GM15510 (cell line): ENCODE results near the gene GALNT17.

Source experiments
- POLR2A ChIP-seq: IDR thresholded peaks from 3 replicates; pipeline ENCODE4 v1.6.1; 2011; ENCODE audit warnings: borderline replicate concordance; ENCODE audit not compliant: insufficient read length; ENCODE audit errors: extremely low read depth

The GALNT17 gene

DNA sequence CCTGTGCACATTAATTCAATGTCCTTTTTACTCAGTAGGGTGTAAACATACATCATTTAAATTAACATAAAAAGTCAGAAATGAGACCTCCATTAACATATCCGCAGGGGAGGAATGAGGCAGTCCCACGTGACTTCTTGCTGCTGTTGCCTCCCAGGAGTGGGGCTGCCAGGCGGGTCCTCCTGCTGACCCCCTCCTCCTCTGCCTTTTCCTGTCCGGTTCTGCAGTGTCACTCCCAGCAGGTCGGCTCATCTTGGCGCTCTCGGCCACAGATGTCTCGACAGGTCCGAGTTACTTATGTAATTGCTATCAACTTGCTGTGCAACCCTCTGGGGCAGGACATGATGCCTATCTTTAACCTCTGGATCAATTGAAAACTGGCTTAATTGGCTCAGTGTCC lies 329.6 kb downstream of the GALNT17 start:
- TF ChIP-seq POLR2A = no peak

- TF ChIP-seq POLR2A = no peak
Measured at GRCh38 chr7:71465741-71466189, 333.8 kb downstream of the GALNT17 start.

GRCh38 chr7:71466448-71467145 lies 334.7 kb downstream of the GALNT17 start:
- no peak for TF ChIP-seq POLR2A

DNA sequence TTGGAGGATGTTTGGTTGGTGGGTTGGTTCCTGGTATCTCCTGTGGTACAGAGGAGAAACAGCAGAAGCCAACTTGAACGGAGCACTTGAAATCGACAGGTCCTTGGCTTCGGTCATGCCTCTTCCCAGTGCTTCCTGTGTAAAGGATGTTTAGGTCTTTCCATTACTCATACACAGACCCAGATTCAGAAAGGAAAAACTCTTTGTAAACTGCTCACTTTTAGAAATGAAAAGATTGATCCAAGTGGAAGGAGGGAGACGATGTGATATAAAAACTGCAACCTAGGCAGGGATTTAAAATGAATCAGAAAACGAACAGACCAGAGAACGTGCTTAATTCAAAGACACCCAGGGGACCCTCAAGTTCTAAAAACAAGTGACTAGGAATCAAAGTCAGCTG lies 338.4 kb downstream of the GALNT17 start:
- TF ChIP-seq POLR2A = no peak

DNA sequence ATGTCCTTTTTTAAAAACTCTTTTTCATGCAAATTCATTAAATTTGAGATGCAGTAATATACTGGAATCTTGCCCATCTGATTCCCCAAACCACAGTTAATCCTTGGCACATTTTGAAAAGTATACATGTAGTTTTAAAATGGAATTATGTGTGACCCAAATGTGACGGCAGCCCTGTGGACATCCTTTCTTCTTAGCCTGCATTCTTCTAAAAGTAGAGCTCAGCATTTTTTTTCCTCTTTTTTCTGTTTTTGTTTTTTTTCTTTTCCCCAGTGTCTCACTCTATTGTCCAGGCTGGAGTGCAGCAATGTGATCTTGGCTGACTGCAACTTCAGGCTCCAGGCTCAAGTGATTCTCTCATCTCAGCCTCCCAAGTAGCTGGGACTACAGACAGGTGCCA lies 338.9 kb downstream of the GALNT17 start:
- no peak for TF ChIP-seq POLR2A

DNA sequence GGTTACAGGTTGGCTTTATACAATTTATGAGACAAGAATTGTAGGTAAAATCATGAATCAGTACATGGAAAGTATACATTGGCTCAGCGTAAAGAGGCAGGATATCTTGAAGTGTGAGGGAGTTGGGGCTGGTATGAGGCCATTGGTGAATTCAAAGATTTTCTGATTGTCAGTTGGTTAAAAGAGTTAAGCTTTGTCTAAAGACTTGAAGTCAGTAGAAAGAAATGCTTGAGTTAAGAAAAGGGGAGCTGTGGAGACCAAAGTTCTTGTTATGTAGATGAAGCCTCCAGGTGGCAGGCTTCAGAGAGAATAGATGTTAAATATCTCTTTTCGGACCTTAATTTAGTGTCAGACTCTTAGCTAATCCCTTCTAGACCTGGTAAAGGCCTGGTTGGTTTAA lies 341.0 kb downstream of the GALNT17 start:
- no peak for TF ChIP-seq POLR2A

DNA sequence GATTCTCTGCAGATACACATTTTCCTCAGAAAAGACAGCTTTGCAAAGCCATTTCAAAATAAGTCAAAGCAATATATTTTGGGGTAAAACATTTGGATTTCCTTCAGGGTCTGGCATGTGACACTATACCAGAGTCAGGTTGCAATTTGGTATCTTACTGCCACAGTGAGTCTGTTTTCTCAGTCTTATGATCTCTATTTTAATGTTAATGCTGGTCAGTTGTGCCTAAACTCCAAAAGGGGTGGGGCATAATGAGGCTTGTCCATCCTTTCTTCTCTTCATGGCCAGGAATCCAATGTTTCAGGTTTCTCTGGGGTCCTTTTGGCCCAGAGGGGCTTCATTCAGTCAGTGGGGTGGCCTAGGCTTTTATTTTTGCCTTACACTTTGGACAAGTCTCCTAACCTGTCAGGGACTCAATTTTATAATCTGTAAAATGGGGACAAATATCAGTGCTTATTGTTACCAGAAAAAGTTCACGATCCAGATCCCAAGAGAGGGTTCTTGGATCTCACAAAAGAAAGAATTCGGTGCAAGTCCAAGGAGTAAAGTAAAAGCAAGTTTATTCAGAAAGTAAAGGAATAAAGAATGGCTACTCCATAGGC lies 341.5 kb downstream of the GALNT17 start:
- TF ChIP-seq POLR2A = no peak

- no peak for TF ChIP-seq POLR2A
Measured at GRCh38 chr7:71477441-71477840, 345.5 kb downstream of the GALNT17 start.

DNA sequence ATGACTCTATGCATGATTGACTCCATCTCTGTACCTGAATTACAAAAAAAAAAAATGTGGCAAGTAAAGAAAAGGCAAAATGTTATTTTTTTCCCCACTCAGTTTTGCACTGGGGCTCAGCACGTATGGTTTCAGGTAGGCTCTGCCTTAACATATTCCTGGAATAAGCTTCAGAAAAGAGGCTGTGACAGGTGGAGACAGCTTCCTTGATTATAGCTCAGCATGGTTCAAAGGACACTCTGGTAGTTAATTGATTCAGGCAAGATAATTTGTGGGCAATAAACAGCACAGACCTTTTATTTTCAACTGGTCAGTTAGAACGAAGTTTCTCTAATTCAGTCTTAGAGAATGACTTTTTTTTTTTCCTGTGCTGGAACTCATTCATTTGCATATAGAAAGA lies 347.3 kb downstream of the GALNT17 start:
- TF ChIP-seq POLR2A = no peak

DNA sequence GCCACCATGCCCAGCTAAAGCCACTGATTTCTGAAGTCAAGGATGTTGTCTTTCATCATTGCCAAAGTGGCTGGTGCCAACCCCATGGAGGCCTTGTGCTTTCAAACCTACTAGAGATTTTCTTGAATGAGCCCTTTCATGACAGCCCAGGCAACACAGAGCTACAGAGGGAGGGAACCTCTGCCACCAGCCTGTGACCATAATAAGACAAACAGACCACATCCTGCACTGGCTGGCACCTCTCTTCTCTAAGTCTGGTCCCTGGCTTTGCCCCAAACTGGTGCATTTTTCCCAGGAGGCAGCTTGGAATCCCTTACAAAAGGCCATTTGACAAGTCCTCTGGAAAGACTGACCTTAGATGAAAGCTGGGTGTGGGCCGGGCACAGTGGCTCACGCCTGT lies 348.8 kb downstream of the GALNT17 start:
- no peak for TF ChIP-seq POLR2A

DNA sequence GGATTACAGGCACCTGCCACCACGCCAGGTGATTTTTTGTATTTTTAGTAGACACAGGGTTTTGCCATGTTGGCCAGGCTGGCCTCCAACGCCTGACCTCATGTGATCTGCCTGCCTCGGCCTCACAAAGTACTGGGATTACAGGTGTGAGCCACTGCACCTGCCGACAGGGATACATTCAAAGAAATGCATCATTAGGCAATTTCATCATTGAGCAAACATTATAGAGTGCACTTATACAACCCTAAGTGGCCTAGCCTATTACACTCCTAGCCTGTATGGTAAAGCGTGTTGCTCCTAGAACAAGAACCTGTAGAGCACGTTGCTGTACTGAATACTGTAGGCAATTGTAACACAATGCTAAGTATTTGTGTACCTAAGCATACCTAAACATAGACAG lies 350.3 kb downstream of the GALNT17 start:
- TF ChIP-seq POLR2A = no peak

DNA sequence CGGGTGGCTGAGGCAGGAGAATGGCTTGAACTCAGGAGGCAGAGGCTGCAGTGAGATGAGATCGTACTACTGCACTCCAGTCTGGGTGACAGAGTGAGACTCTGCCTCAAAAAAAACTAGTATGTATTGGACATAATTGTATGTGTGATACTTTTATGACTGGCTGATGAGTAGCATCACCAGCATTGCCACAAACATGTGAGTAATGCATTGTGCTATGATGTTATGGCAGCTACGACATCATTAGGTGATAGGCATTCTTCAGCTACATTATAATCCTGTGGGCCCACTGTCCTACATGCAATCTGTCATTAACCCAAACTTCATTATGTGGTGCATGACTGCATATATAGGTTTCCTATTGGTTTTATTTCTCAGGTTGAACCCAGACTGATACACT lies 352.4 kb downstream of the GALNT17 start:
- no peak for TF ChIP-seq POLR2A

DNA sequence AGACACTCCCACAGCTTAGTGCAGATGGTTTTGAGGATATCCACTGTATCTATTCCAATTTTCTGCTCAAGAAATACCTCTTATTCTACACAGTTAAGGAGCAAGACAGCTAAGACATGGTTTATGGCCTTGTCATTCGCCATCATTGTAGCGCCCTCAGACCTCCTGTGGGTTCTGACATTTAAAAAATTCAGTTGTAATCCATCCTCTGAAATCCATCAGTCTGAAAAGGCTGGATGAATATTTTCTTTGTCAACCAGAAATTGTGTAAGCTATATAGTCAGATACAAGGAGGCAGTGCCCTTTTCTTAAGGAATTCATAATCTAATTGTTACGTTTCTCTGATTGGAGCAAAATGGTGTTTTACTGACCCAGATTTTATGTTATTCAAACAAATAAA lies 353.6 kb downstream of the GALNT17 start:
- TF ChIP-seq POLR2A = no peak

DNA sequence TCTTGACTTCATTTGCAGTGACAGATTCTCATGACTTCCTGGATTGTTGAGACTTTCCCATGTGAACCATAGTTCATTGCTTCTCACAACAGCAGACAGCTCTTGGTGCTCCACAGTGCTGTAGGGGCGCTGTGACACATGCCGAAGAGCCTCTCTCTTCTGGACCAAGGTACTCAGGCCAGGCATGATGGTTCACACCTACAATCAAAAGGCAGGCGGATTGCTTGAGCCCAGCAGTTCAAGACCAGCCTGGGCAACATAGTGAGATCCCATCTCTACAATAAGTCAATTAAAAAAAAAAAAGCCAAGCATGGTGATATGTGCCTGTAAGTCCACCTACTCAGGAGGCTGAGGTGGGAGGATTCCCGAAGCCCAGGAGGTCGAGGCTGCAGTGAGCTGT lies 354.5 kb downstream of the GALNT17 start:
- no peak for TF ChIP-seq POLR2A

DNA sequence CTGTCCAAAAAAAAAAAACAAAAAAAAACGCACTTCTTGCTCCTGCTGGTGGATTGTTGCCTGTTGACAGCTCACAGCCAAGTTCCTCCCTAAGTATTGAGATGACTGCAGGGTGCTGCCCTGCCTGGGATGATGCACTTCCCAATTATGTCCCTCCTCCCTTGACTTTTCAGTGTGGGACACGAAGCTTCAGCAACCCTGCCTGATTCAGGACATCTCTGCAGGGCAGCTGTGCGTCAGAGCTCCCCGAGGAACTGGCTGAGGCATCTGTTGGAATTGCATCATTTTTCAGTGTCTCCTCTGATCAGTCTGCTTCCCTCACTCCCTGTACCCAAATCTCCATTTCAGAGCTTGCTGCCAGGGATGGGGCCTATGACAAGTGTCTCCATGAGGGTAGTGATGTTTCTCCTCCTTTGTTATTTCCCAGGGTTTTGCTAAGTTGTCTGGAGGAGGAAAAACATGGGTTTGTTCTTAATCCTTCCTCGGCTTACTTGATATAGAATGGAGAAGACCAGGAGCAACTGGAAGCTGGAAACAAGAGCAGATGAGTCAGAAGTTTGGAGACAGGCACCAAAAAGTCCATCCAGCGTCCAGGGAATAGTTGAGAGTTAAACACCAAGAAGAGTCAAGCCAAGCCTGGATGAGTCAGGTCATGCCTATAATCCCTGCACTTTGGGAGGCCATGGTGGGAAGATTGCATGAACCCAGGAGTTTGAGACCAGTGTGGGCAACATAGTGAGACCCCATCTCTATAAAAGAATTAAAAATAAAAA lies 355.1 kb downstream of the GALNT17 start:
- no peak for TF ChIP-seq POLR2A

- TF ChIP-seq POLR2A = no peak
Measured at GRCh38 chr7:71488308-71488707, 356.4 kb downstream of the GALNT17 start.

GRCh38 chr7:71491336-71491735 lies 359.4 kb downstream of the GALNT17 start:
- TF ChIP-seq POLR2A = no peak

- no peak for TF ChIP-seq POLR2A
Measured at GRCh38 chr7:71495828-71496227, 363.9 kb downstream of the GALNT17 start.
